GM23338 (cell line): ENCODE data around the gene CEP135. TPM values are rescaled to one million over a fixed set of nuclear protein-coding genes. Genes with fewer than 3 reads are reported as not detected.

Experiments used
- ATAC-seq: fragments of 200-7000 bp; cut with Tn5 transposase; 3 replicates; pipeline ENCODE4 v1.9.1; 2020
- DNase-seq: peaks from one replicate; pipeline ENCODE4 v3.0.0-alpha.2; 2015; ENCODE audit warnings: low spot score
- H2AFZ ChIP-seq: fragments of 200-600 bp; sonication (generic); 2 replicates; pipeline ENCODE4 v1.8.0; 2016; ENCODE audit warnings: antibody characterized with exemption, mild to moderate bottlenecking, moderate library complexity
- H3F3A ChIP-seq: fragments of 200-600 bp; sonication (generic); replicated peaks from 2 replicates; pipeline ENCODE4 v1.8.0; 2017; ENCODE audit warnings: antibody characterized with exemption, mixed run types, low read depth
- H3K27ac ChIP-seq: fragments of 200-600 bp; sonication (generic); 2 replicates; pipeline ENCODE4 v1.6.1; 2016; ENCODE audit warnings: low read depth
- H3K27me3 ChIP-seq: fragments of 200-600 bp; sonication (generic); 2 replicates; pipeline ENCODE4 v1.8.0; 2016; ENCODE audit warnings: mild to moderate bottlenecking, mixed run types, moderate library complexity; ENCODE audit not compliant: insufficient read depth
- H3K36me3 ChIP-seq: fragments of 200-600 bp; sonication (generic); 2 replicates; pipeline ENCODE4 v1.8.0; 2016; ENCODE audit warnings: mild to moderate bottlenecking; ENCODE audit not compliant: insufficient read depth
- H3K4me1 ChIP-seq: fragments of 200-600 bp; sonication (generic); 2 replicates; pipeline ENCODE4 v1.8.0; 2016; ENCODE audit warnings: mild to moderate bottlenecking, moderate library complexity; ENCODE audit not compliant: insufficient read depth
- H3K4me2 ChIP-seq: fragments of 200-600 bp; sonication (generic); 2 replicates; pipeline ENCODE4 v1.7.1; 2017; ENCODE audit warnings: mixed run types
- H3K4me3 ChIP-seq: fragments of 200-600 bp; sonication (generic); 2 replicates; pipeline ENCODE4 v1.6.1; 2016; ENCODE audit warnings: mixed run types
- H3K79me2 ChIP-seq: fragments of 200-600 bp; sonication (generic); replicated peaks from 2 replicates; pipeline ENCODE4 v1.8.0; 2017; ENCODE audit warnings: mild to moderate bottlenecking; ENCODE audit not compliant: insufficient read depth
- H3K9me2 ChIP-seq: fragments of 200-600 bp; sonication (generic); 2 replicates; pipeline ENCODE4 v1.8.0; 2017; ENCODE audit not compliant: insufficient read depth
- H4K20me1 ChIP-seq: fragments of 200-600 bp; sonication (generic); replicated peaks from 2 replicates; pipeline ENCODE4 v1.8.0; 2017; ENCODE audit warnings: mild to moderate bottlenecking; ENCODE audit not compliant: insufficient read depth
- H3K27ac Mint-ChIP-seq: 2 replicates; pipeline ENCODE4 v1.8.0; 2020; ENCODE audit warnings: inconsistent platforms, mild to moderate bottlenecking, moderate library complexity, mixed read lengths
- H3K27me3 Mint-ChIP-seq: 3 replicates; pipeline ENCODE4 v1.8.0; 2022; ENCODE audit warnings: low read depth, mild to moderate bottlenecking, moderate library complexity, mixed read lengths, inconsistent platforms; ENCODE audit not compliant: insufficient read depth, poor library complexity
- H3K36me3 Mint-ChIP-seq: 3 replicates; pipeline ENCODE4 v1.8.0; 2021; ENCODE audit warnings: low read depth, mild to moderate bottlenecking, inconsistent platforms, moderate library complexity, mixed read lengths
- H3K4me1 Mint-ChIP-seq: 3 replicates; pipeline ENCODE4 v1.8.0; 2020; ENCODE audit warnings: mild to moderate bottlenecking, inconsistent platforms, mixed read lengths
- H3K4me3 Mint-ChIP-seq: 3 replicates; pipeline ENCODE4 v1.8.0; 2021; ENCODE audit warnings: moderate library complexity, mild to moderate bottlenecking, inconsistent platforms, mixed read lengths
- H3K9me3 Mint-ChIP-seq: 3 replicates; pipeline ENCODE4 v1.8.0; 2020; ENCODE audit warnings: moderate library complexity, mild to moderate bottlenecking, inconsistent platforms, mixed read lengths
- CREB1 ChIP-seq: fragments of 250-450 bp; sonication (Bioruptor Pico); IDR thresholded peaks from 2 replicates; pipeline ENCODE4 v1.5.0; 2020; ENCODE audit warnings: low read depth, mild to moderate bottlenecking, moderate library complexity
- CTCF ChIP-seq, 2 experiments: fragments of 200-600 bp in 1 of 2; sonication (generic) in 1 of 2; conservative IDR thresholded peaks; 2 replicates each; pipeline versions ENCODE4 v1.5.1 to v1.6.1; 2016 to 2017; ENCODE audit warnings: antibody characterized with exemption in 2 of 2, low read depth in 2 of 2, mild to moderate bottlenecking in 2 of 2, moderate library complexity in 1 of 2
- ETS1 ChIP-seq: IDR thresholded peaks from 2 replicates; pipeline ENCODE4 v1.6.1; 2016; ENCODE audit warnings: antibody characterized with exemption
- EZH2 ChIP-seq: fragments of 200-600 bp; sonication (generic); IDR thresholded peaks from one replicate; pipeline ENCODE4 v1.8.0; 2017; ENCODE audit warnings: antibody characterized with exemption, mild to moderate bottlenecking, low read depth; ENCODE audit not compliant: unreplicated experiment
- EZH2phosphoT487 ChIP-seq: fragments of 200-600 bp; sonication (generic); IDR thresholded peaks from one replicate; pipeline ENCODE4 v1.8.1; 2018; ENCODE audit warnings: antibody characterized with exemption; ENCODE audit not compliant: unreplicated experiment
- JUNB ChIP-seq: IDR thresholded peaks from one replicate; pipeline ENCODE4 v1.6.1; 2016; ENCODE audit warnings: antibody characterized with exemption; ENCODE audit not compliant: unreplicated experiment
- NANOG ChIP-seq: IDR thresholded peaks from 2 replicates; pipeline ENCODE4 v1.6.1; 2016; ENCODE audit warnings: antibody characterized with exemption, borderline replicate concordance
- POLR2AphosphoS5 ChIP-seq: IDR thresholded peaks from 2 replicates; pipeline ENCODE4 v1.6.1; 2016; ENCODE audit warnings: antibody characterized with exemption, low read depth
- STAT1 ChIP-seq: IDR thresholded peaks from one replicate; pipeline ENCODE4 v1.6.1; 2016; ENCODE audit warnings: antibody characterized with exemption; ENCODE audit not compliant: unreplicated experiment
- ZNF114 ChIP-seq: fragments of 250-450 bp; sonication (Bioruptor Pico); IDR thresholded peaks from 2 replicates; pipeline ENCODE4 v1.5.0; 2020; ENCODE audit warnings: mild to moderate bottlenecking, moderate library complexity
- ZNF331 ChIP-seq: fragments of 250-450 bp; sonication (Bioruptor Pico); IDR thresholded peaks from 2 replicates; pipeline ENCODE4 v1.5.0; 2020; ENCODE audit warnings: low read depth, mild to moderate bottlenecking, moderate library complexity
- ZNF462 ChIP-seq: fragments of 250-450 bp; sonication (Bioruptor Pico); IDR thresholded peaks from 2 replicates; pipeline ENCODE4 v1.5.0; 2020; ENCODE audit warnings: mild to moderate bottlenecking, moderate library complexity
- polyA plus RNA-seq: library from polyadenylated mRNA; unstranded; fragments of >200 nt; fragmentation: Nextera tagmentation; extraction: Ambion mirVana; gene quantifications from 2 replicates; pipeline ENCODE4 v1.2.1, GENCODE V29; 2016
- total RNA-seq: library from RNA; depleted of rRNA; stranded (reverse); fragments of >200 nt; shearing (Covaris generic); gene quantifications from 2 replicates; pipeline ENCODE4 v1.2.3, GENCODE V29; 2014
- TF ChIP-seq, protein P1 (sequence below): IDR thresholded peaks from one replicate; pipeline ENCODE4 v1.6.1; 2018; ENCODE audit warnings: antibody characterized with exemption; ENCODE audit not compliant: unreplicated experiment

The CEP135 gene
- total and polyA plus RNA-seq, 2 experiments from 2014 or later, result 11.8 to 15.7 TPM

DNA sequence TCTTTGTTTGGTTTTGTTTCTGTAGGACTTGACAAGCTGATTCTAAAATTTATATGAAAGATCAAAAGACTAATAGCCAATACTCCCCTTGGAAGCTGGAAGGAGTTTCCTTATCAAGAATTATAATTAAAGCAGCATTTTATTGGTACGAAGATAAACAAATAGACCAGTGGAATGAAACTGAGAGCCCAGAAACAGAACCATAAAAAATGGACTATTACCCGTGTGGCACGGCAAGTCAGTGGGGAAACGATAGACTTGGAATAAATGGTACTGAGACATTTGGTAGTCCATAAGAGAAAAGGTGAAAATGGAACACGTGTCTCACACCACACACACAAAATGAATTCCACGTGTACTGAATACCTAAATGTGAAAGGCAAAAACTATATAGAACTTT is 42.4 kb upstream of the CEP135 start:
- TF ChIP-seq EZH2phosphoT487 (no peak), EZH2 (no peak), STAT1 (no peak), ZNF114 (CRISPR knock-in tag) (no peak), ZNF331 (CRISPR knock-in tag) (no peak), POLR2AphosphoS5 (no peak), CTCF (conservative IDR thresholded peaks at IDR 0.05; ENCODE audit: low read depth in 2 of 2) (no peak), ETS1 (no peak), ZNF462 (CRISPR knock-in tag) (no peak), CREB1 (CRISPR knock-in tag) (no peak), JUNB (no peak), NANOG (no peak)
- TF ChIP-seq, protein P1, sequence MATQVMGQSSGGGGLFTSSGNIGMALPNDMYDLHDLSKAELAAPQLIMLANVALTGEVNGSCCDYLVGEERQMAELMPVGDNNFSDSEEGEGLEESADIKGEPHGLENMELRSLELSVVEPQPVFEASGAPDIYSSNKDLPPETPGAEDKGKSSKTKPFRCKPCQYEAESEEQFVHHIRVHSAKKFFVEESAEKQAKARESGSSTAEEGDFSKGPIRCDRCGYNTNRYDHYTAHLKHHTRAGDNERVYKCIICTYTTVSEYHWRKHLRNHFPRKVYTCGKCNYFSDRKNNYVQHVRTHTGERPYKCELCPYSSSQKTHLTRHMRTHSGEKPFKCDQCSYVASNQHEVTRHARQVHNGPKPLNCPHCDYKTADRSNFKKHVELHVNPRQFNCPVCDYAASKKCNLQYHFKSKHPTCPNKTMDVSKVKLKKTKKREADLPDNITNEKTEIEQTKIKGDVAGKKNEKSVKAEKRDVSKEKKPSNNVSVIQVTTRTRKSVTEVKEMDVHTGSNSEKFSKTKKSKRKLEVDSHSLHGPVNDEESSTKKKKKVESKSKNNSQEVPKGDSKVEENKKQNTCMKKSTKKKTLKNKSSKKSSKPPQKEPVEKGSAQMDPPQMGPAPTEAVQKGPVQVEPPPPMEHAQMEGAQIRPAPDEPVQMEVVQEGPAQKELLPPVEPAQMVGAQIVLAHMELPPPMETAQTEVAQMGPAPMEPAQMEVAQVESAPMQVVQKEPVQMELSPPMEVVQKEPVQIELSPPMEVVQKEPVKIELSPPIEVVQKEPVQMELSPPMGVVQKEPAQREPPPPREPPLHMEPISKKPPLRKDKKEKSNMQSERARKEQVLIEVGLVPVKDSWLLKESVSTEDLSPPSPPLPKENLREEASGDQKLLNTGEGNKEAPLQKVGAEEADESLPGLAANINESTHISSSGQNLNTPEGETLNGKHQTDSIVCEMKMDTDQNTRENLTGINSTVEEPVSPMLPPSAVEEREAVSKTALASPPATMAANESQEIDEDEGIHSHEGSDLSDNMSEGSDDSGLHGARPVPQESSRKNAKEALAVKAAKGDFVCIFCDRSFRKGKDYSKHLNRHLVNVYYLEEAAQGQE, result no peak
- H3K4me1 ChIP-seq, result no peaks in the 10 kb centered on the region
- H2AFZ ChIP-seq, result no peak overlapping the region
- H3K4me2 ChIP-seq, result no peak overlapping the region
- Mint-ChIP-seq H3K27me3 (peaks cover 5% of the 10 kb centered on the region), H3K4me3 (no peak overlapping the region), H3K4me1 (no peaks in the 10 kb centered on the region), H3K27ac (no peak overlapping the region), H3K36me3 (no peaks in the 10 kb centered on the region; the same call in 2 of the 3 replicates), H3K9me3 (no peaks in the 10 kb centered on the region; the same call in 2 of the 3 replicates)
- no peaks in the 10 kb centered on the region for H3K9me2 ChIP-seq
- H3K36me3 ChIP-seq, result no peaks in the 10 kb centered on the region
- H3F3A ChIP-seq, result no peaks in the 10 kb centered on the region
- H3K79me2 ChIP-seq, result no peaks in the 10 kb centered on the region
- DNase-seq (no peak), ATAC-seq (no peak)
- H3K4me3 ChIP-seq, result no peak overlapping the region
- no peak overlapping the region for H3K27ac ChIP-seq
- no peaks in the 10 kb centered on the region for H3K27me3 ChIP-seq
- no peaks in the 10 kb centered on the region for H4K20me1 ChIP-seq
